HepG2 (cell line): Measurements from ENCODE around the gene ARHGEF3. TPM values are rescaled to one million over a fixed set of nuclear protein-coding genes. Genes with fewer than 3 reads are reported as not detected.

Experiments
- ARNT2 ChIP-seq: sonication (generic); formaldehyde crosslinking; IDR thresholded peaks from 2 replicates; pipeline ENCODE4 v1.8.0; 2022; ENCODE audit warnings: mild to moderate bottlenecking, low read depth, missing genetic modification reagents, moderate library complexity
- CBX5 ChIP-seq: sonication (generic); formaldehyde crosslinking; IDR thresholded peaks from 2 replicates; pipeline ENCODE4 v1.4.0; 2020; ENCODE audit warnings: missing genetic modification reagents, borderline replicate concordance
- CENPT ChIP-seq: sonication (generic); formaldehyde crosslinking; IDR thresholded peaks from 2 replicates; pipeline ENCODE4 v1.8.0; 2022; ENCODE audit warnings: low read depth, mild to moderate bottlenecking, moderate library complexity, missing genetic modification reagents
- CREM ChIP-seq, 2 experiments: sonication (generic) in 1 of 2; formaldehyde crosslinking in 1 of 2; IDR thresholded peaks; 2 replicates each; pipeline versions ENCODE4 v1.4.0 to v1.6.1; 2016 to 2020; ENCODE audit warnings: antibody characterized with exemption in 1 of 2, mild to moderate bottlenecking in 1 of 2, missing genetic modification reagents in 1 of 2
- ELF1 ChIP-seq: sonication (generic); formaldehyde crosslinking; IDR thresholded peaks from 2 replicates; pipeline ENCODE4 v1.4.0; 2020; ENCODE audit warnings: missing genetic modification reagents
- HDAC2 ChIP-seq: sonication (generic); formaldehyde crosslinking; IDR thresholded peaks from 2 replicates; pipeline ENCODE4 v1.4.0; 2020; ENCODE audit warnings: missing genetic modification reagents
- HOXA9 ChIP-seq: sonication (generic); formaldehyde crosslinking; IDR thresholded peaks from 2 replicates; pipeline ENCODE4 v1.8.1; 2022; ENCODE audit warnings: missing genetic modification reagents, mild to moderate bottlenecking, moderate library complexity, borderline replicate concordance
- KAT8 ChIP-seq: IDR thresholded peaks from 2 replicates; pipeline ENCODE4 v1.6.1; 2016; ENCODE audit warnings: missing genetic modification reagents, missing compliant biosample characterization
- REL ChIP-seq: sonication (generic); formaldehyde crosslinking; conservative IDR thresholded peaks from 2 replicates; pipeline ENCODE4 v1.8.0; 2022; ENCODE audit warnings: mild to moderate bottlenecking, missing genetic modification reagents, moderate library complexity
- SMARCC2 ChIP-seq: fragments of 450-650 bp; IDR thresholded peaks from 2 replicates; pipeline ENCODE4 v1.6.1; 2017; ENCODE audit warnings: antibody characterized with exemption, mild to moderate bottlenecking
- SNAI1 ChIP-seq: sonication (generic); formaldehyde crosslinking; IDR thresholded peaks from 2 replicates; pipeline ENCODE4 v1.5.0; 2020; ENCODE audit warnings: mild to moderate bottlenecking, missing genetic modification reagents, borderline replicate concordance
- TBX3 ChIP-seq: fragments of 450-650 bp; IDR thresholded peaks from 2 replicates; pipeline ENCODE4 v1.6.1; 2017; ENCODE audit warnings: antibody characterized with exemption, mild to moderate bottlenecking, inconsistent platforms, borderline replicate concordance
- TIGD3 ChIP-seq: sonication (generic); formaldehyde crosslinking; IDR thresholded peaks from 2 replicates; pipeline ENCODE4 v1.5.1; 2020; ENCODE audit warnings: mild to moderate bottlenecking, missing genetic modification reagents, borderline replicate concordance
- ZBTB25 ChIP-seq: IDR thresholded peaks from 2 replicates; pipeline ENCODE4 v1.6.1; 2018; ENCODE audit warnings: missing genetic modification reagents
- ZBTB46 ChIP-seq: sonication (generic); formaldehyde crosslinking; IDR thresholded peaks from 2 replicates; pipeline ENCODE4 v1.4.0; 2020; ENCODE audit warnings: mild to moderate bottlenecking, missing genetic modification reagents, borderline replicate concordance
- ZFP82 ChIP-seq: sonication (generic); formaldehyde crosslinking; IDR thresholded peaks from 2 replicates; pipeline ENCODE4 v1.5.1; 2020; ENCODE audit warnings: mild to moderate bottlenecking, missing genetic modification reagents, borderline replicate concordance
- ZFY ChIP-seq: sonication (generic); formaldehyde crosslinking; IDR thresholded peaks from 2 replicates; pipeline ENCODE4 v1.4.0; 2020; ENCODE audit warnings: missing genetic modification reagents
- ZNF180 ChIP-seq: sonication (generic); formaldehyde crosslinking; IDR thresholded peaks from 2 replicates; pipeline ENCODE4 v1.4.0; 2020; ENCODE audit warnings: low read depth, missing genetic modification reagents, borderline replicate concordance
- ZNF598 ChIP-seq: sonication (generic); formaldehyde crosslinking; IDR thresholded peaks from 2 replicates; pipeline ENCODE4 v1.5.1; 2020; ENCODE audit warnings: mild to moderate bottlenecking, missing genetic modification reagents, borderline replicate concordance
- ZNF614 ChIP-seq: IDR thresholded peaks from 2 replicates; pipeline ENCODE4 v1.6.1; 2018; ENCODE audit warnings: missing biosample characterization, missing genetic modification reagents, inconsistent platforms, borderline replicate concordance
- ZNF670 ChIP-seq: sonication (generic); formaldehyde crosslinking; IDR thresholded peaks from 2 replicates; pipeline ENCODE4 v1.8.0; 2022; ENCODE audit warnings: mild to moderate bottlenecking, missing genetic modification reagents, borderline replicate concordance
- ZNF83 ChIP-seq: sonication (generic); formaldehyde crosslinking; IDR thresholded peaks from 2 replicates; pipeline ENCODE4 v1.4.0; 2020; ENCODE audit warnings: missing genetic modification reagents, mild to moderate bottlenecking, borderline replicate concordance
- ZNF839 ChIP-seq: sonication (generic); formaldehyde crosslinking; IDR thresholded peaks from 2 replicates; pipeline ENCODE4 v1.4.0; 2020; ENCODE audit warnings: missing genetic modification reagents, mild to moderate bottlenecking, borderline replicate concordance
- ZSCAN12 ChIP-seq: sonication (generic); formaldehyde crosslinking; IDR thresholded peaks from 2 replicates; pipeline ENCODE4 v1.9.0; 2021; ENCODE audit warnings: mild to moderate bottlenecking, missing genetic modification reagents
- polyA plus RNA-seq, 8 experiments: library from polyadenylated mRNA; depleted of rRNA in 3 of 8; stranded (reverse) in 7 of 8; unstranded in 1 of 8; fragments of >200 nt; fragmentation: Illumina TruSeq in 4 of 8; extraction: Trizol in 4 of 8; gene quantifications; 2 replicates each; pipeline versions ENCODE4 v1.2.1 to v1.2.3, GENCODE V29; 2011 to 2016; ENCODE audit warnings: low read depth in 4 of 8, missing spikeins in 1 of 8, mixed read lengths in 1 of 8; ENCODE audit not compliant: insufficient read depth in 1 of 8
- total RNA-seq, 5 experiments: library from RNA; depleted of rRNA; stranded (reverse); fragments of >200 nt; fragmentation: Illumina TruSeq; extraction: Trizol; gene quantifications; 2 replicates each; pipeline ENCODE4 v1.2.3, GENCODE V29; 2016; ENCODE audit warnings: low read depth in 1 of 5
- TF ChIP-seq, protein P1 (sequence below): sonication (generic); formaldehyde crosslinking; IDR thresholded peaks from 2 replicates; pipeline ENCODE4 v1.8.0; 2022; ENCODE audit warnings: missing genetic modification reagents, low read depth, mild to moderate bottlenecking, borderline replicate concordance

Gene ARHGEF3
- total and polyA plus RNA-seq, 2 of the 13 experiments (the other 11 are each of a cell fraction or from before 2014, with no cell fraction given) = 14.8 to 23.1 TPM

- TF ChIP-seq ZNF83 (CRISPR knock-in tag) (peak; percentile 86; the same call in 1 of the 2 replicates), SMARCC2 (no peak), REL (no peak), ARNT2 (peak; percentile 98), KAT8 (CRISPR knock-in tag) (no peak; the same call in 1 of the 2 replicates), TIGD3 (CRISPR knock-in tag) (peak; percentile 75), ZNF614 (CRISPR knock-in tag) (peak; percentile 70; the same call in 1 of the 2 replicates), ZNF670 (CRISPR knock-in tag) (peak; percentile 74; the same call in 1 of the 2 replicates), ZFP82 (CRISPR knock-in tag) (0 out of 2 replicates have a peak, but pooled peaks have one; percentile 54), ZBTB46 (no peak; the same call in 1 of the 2 replicates), CBX5 (CRISPR knock-in tag) (no peak), TBX3 (no peak), HOXA9 (CRISPR knock-in tag) (peak; percentile 77; the same call in 1 of the 2 replicates), ELF1 (CRISPR knock-in tag) (no peak; the same call in 1 of the 2 replicates), CREM (IDR thresholded peaks at IDR 0.05) (no peak), CREM (CRISPR knock-in tag; IDR thresholded peaks at IDR 0.05) (no peak), ZFY (CRISPR knock-in tag) (peak; percentile 41; the same call in 1 of the 2 replicates), ZNF839 (no peak), SNAI1 (peak; percentile 76; the same call in 1 of the 2 replicates), ZNF180 (CRISPR knock-in tag) (no peak), ZSCAN12 (CRISPR knock-in tag) (0 out of 2 replicates have a peak, but pooled peaks have one; percentile 46), CENPT (CRISPR knock-in tag) (peak; percentile 95; the same call in 1 of the 2 replicates), ZNF598 (CRISPR knock-in tag) (no peak; the same call in 1 of the 2 replicates), HDAC2 (CRISPR knock-in tag) (no peak), ZBTB25 (CRISPR knock-in tag) (no peak)
- TF ChIP-seq, protein P1, sequence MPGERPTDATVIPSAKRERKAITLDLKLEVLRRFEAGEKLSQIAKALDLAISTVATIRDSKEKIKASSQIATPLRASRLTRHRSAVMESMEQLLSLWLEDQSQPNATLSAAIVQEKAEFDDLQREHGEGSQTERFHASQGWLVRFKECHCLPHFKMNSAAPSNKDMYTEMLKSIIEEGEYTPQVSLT (CRISPR knock-in tag) = no peak
Observed at GRCh38 chr3:56683122-56683817, 118.5 kb downstream of the ARHGEF3 start, which contains the start of gene TASOR (continued).
